ENCODE results near the gene PTX4. TPM values are rescaled to one million over a fixed set of nuclear protein-coding genes. Genes with fewer than 3 reads are reported as not detected.

PTX4 gene
- total RNA-seq, 1 experiment from 2014 or later: not detected

GRCh38 chr16:1436731-1437355, 51.9 kb downstream of the PTX4 start:
- no peaks in the 10 kb centered on the region for H3K9me3 Mint-ChIP-seq
- no peak overlapping the region for H3K4ac ChIP-seq (ENCODE audit: low read depth, low read length)
- no peaks in the 10 kb centered on the region for H4K20me1 ChIP-seq (ENCODE audit: control insufficient read depth, insufficient read depth, insufficient read length)
- H3K4me1 ChIP-seq (ENCODE audit: insufficient read depth, low read length): no peaks in the 10 kb centered on the region
- H3K4me1 Mint-ChIP-seq: no peaks in the 10 kb centered on the region; a peak in 1 of 4 replicates
- no peaks in the 10 kb centered on the region for H3K79me2 ChIP-seq (ENCODE audit: insufficient read depth, low read length)
- no CpG with 5 or more reads among the region's 47 CpGs for WGBS (ENCODE audit: extremely low coverage, insufficient read length, low lambda C conversion rate)
- no peak overlapping the region for H3T11ph ChIP-seq (ENCODE audit: low read length)
- no peaks in the 10 kb centered on the region for H3K23me2 ChIP-seq (ENCODE audit: insufficient read length, low read depth, low read length, poor library complexity, severe bottlenecking)
- no peak overlapping the region for H4K5ac ChIP-seq (ENCODE audit: insufficient read length, low read depth, low read length)
- no peak overlapping the region for H3K9ac ChIP-seq (ENCODE audit: extremely low read depth, insufficient read length, low read length)
- no peak overlapping the region for H2BK20ac ChIP-seq (ENCODE audit: low read depth, low read length, poor library complexity, severe bottlenecking)
- TF ChIP-seq CTCF (conservative IDR thresholded peaks at IDR 0.05): no peak
- H2BK5ac ChIP-seq (ENCODE audit: insufficient read length, low read length): no peak overlapping the region
- H4K8ac ChIP-seq (replicated peaks; ENCODE audit: insufficient read length, low read depth, low read length): no peak overlapping the region
- H3K56ac ChIP-seq (ENCODE audit: insufficient read length, low read depth, low read length): no peak overlapping the region
- H3K36me3 Mint-ChIP-seq (ENCODE audit: insufficient read depth in 1 of 3, low read depth in 3 of 3): no peaks in the 10 kb centered on the region
- no peaks in the 10 kb centered on the region for H3K79me1 ChIP-seq (ENCODE audit: insufficient read depth, low read depth, low read length, poor library complexity, severe bottlenecking)
- no peak overlapping the region for H2AFZ ChIP-seq (ENCODE audit: low read length)
- H3K18ac ChIP-seq (ENCODE audit: insufficient read length, low read depth, low read length): no peak overlapping the region
- H3K27ac Mint-ChIP-seq: no peak overlapping the region
- no peak overlapping the region for H2AK5ac ChIP-seq (ENCODE audit: insufficient read length, low read length)
- no peak overlapping the region for H3K27ac ChIP-seq (ENCODE audit: insufficient read length, low read depth, low read length)
- H3K4me3 Mint-ChIP-seq: no peak overlapping the region
- H3K14ac ChIP-seq (ENCODE audit: insufficient read depth, low read length): no peak overlapping the region
- no peak overlapping the region for H4K91ac ChIP-seq (ENCODE audit: insufficient read length, low read depth, low read length)
- H2BK120ac ChIP-seq (ENCODE audit: low read depth, low read length, poor library complexity, severe bottlenecking): no peak overlapping the region
- no peaks in the 10 kb centered on the region for H3K9me3 ChIP-seq (ENCODE audit: control insufficient read depth, low read depth, low read length)
- no peak for DNase-seq
- 0 out of 2 replicates have a peak overlapping the region, but pooled peaks have one; percentile 61 for H2BK15ac ChIP-seq (ENCODE audit: low read depth, low read length)
- H3K27me3 ChIP-seq (ENCODE audit: insufficient read depth, low read length): no peaks in the 10 kb centered on the region
- no peaks in the 10 kb centered on the region for H3K27me3 Mint-ChIP-seq (ENCODE audit: low read depth)
- H3K4me2 ChIP-seq (ENCODE audit: insufficient read depth, insufficient read length, low read length): no peak overlapping the region
- H2BK12ac ChIP-seq (ENCODE audit: insufficient read length, low read depth, low read length): no peak overlapping the region
- H3K23ac ChIP-seq (ENCODE audit: insufficient read length, low read depth, low read length): no peak overlapping the region

All from H9 (cell line).